Measurements from ENCODE around the gene KIF25. TPM values are rescaled to one million over a fixed set of nuclear protein-coding genes. Genes with fewer than 3 reads are reported as not detected.

Gene KIF25
- total and polyA plus RNA-seq, 11 donors = 0.11 to 0.29 (median 0.16) TPM; not detected in 5

- Histone ChIP-seq H3K36me3 (no peaks in the 10 kb centered on the region), H3K9me3 (peaks cover 0 to 12% (median 6%) of the 10 kb centered on the region in 12 donors), H3K27ac (peak overlapping the region in 10 of 12 donors; percentile 34 to 78 (median 68)), H3K4me3 (no peak overlapping the region), H3K27me3 (no peaks in the 10 kb centered on the region), H3K4me1 (peaks cover 6 to 20% (median 13%) of the 10 kb centered on the region in 12 donors)
- intact Hi-C loops (cut with DNase I) = loop anchor here in 2 of 10 donors (5.0 to 10.0 kb wide), 2 partner anchors 110 to 113 kb away; no protein-coding TSS in a partner anchor
- WGBS, 4 donors = 72 to 85% (median 78%) methylated on average over 19 of the region's 19 CpGs
- TF ChIP-seq CTCF (IDR thresholded peaks at IDR 0.05) (peak in 8 of 12 donors; percentile 7 to 28 (median 18)), POLR2A (IDR thresholded peaks at IDR 0.05) (no peak)
- peak in 3 of 4 donors; percentile 25 to 53 (median 41) for ATAC-seq
- DNase-seq = no peak
These were observed 47.7 kb downstream of the KIF25 start for GRCh38 chr6:168045141-168045691.

- peak in 2 of 4 donors; percentile 17 to 40 for ATAC-seq
These were observed 48.5 kb downstream of the KIF25 start for GRCh38 chr6:168045706-168046620.

GRCh38 chr6:168046696-168047095, 49.2 kb downstream of the KIF25 start:
- Histone ChIP-seq H3K9me3 (no peaks in the 10 kb centered on the region), H3K27ac (peak overlapping the region in 6 of 12 donors; percentile 36 to 78 (median 69)), H3K4me1 (peaks cover 6 to 27% (median 13%) of the 10 kb centered on the region in 12 donors), H3K36me3 (no peaks in the 10 kb centered on the region), H3K4me3 (no peak overlapping the region), H3K27me3 (no peaks in the 10 kb centered on the region)
- DNase-seq = no peak
- TF ChIP-seq CTCF (IDR thresholded peaks at IDR 0.05) = no peak
- intact Hi-C loops (cut with DNase I) = loop anchor here in 2 of 10 donors (5.0 to 10.0 kb wide), 2 partner anchors 112 to 114 kb away; no protein-coding TSS in a partner anchor
- WGBS, 4 donors = 93 to 98% (median 95%) methylated on average over 3 of the region's 3 CpGs
- ATAC-seq = no peak

More at GRCh38 chr6:168045706-168046620, 48.5 kb downstream of the KIF25 start:
- DNase-seq = no peak
- whole genome bisulfite sequencing, 4 donors = 51 to 64% (median 56%) methylated on average over 16 to 20 of the region's 20 CpGs
- Histone ChIP-seq H3K4me1 (peaks cover 6 to 27% (median 13%) of the 10 kb centered on the region in 12 donors), H3K36me3 (no peaks in the 10 kb centered on the region), H3K27ac (peak overlapping the region in 10 of 12 donors; percentile 34 to 78 (median 68)), H3K27me3 (no peaks in the 10 kb centered on the region), H3K4me3 (no peak overlapping the region), H3K9me3 (peaks cover 0 to 5% (median 0%) of the 10 kb centered on the region in 12 donors)
- intact Hi-C loops (cut with DNase I) = loop anchor here in 2 of 10 donors (5.0 to 10.0 kb wide), 2 partner anchors 111 to 114 kb away; no protein-coding TSS in a partner anchor
- TF ChIP-seq POLR2A (IDR thresholded peaks at IDR 0.05) (no peak), CTCF (IDR thresholded peaks at IDR 0.05) (no peak)

Measured in heart left ventricle (tissue), 16 donors.